ENCODE data around the gene REV3L. TPM values are rescaled to one million over a fixed set of nuclear protein-coding genes. Genes with fewer than 3 reads are reported as not detected.
A peak's percentile ranks its signal among the peaks of the same experiment; 100 is the strongest.

REV3L gene
- total RNA-seq, 3 donors from 2014 or later (not counting 1 experiment from before 2014, with no cell fraction given): 18.1 to 25.5 (median 22.7) TPM

- no peaks in the 10 kb centered on the region for H3K27me3 Mint-ChIP-seq (ENCODE audit: low read depth in 2 of 2)
- H3K4me1 ChIP-seq (ENCODE audit: control insufficient read depth, insufficient read depth, low read length): no peaks in the 10 kb centered on the region
- H3K9me3 ChIP-seq (ENCODE audit: control insufficient read depth, insufficient read depth, low read length): peaks cover 12% of the 10 kb centered on the region
- 100% methylated on average over 1 of the region's 1 CpG for WGBS (ENCODE audit: insufficient coverage)
- ATAC-seq (no peak), DNase-seq (no peak)
- H3K36me3 ChIP-seq (ENCODE audit: control insufficient read depth, insufficient read depth, low read length): peaks cover 58% of the 10 kb centered on the region
- H3K4me3 ChIP-seq (ENCODE audit: low read length): no peak overlapping the region
- peaks cover 5 to 7% of the 10 kb centered on the region in 2 donors for H3K9me3 Mint-ChIP-seq
- no peak for TF ChIP-seq CTCF (IDR thresholded peaks at IDR 0.05)
- H3K4me1 Mint-ChIP-seq: peaks cover 4 to 11% of the 10 kb centered on the region in 2 donors
- H3K27me3 ChIP-seq (ENCODE audit: control insufficient read depth, insufficient read depth, low read length): no peaks in the 10 kb centered on the region
- H3K27ac ChIP-seq (ENCODE audit: low read length): no peak overlapping the region
- H3K27ac Mint-ChIP-seq: no peak overlapping the region
- no peak overlapping the region for H3K4me3 Mint-ChIP-seq
- intact Hi-C loops (cut with micrococcal nuclease): no loop called here
- H3K36me3 Mint-ChIP-seq: peaks cover 63% of the 10 kb centered on the region
Measured at GRCh38 chr6:111277819-111278218, 205.2 kb downstream of the REV3L start.

- Mint-ChIP-seq H3K4me1 (peaks cover 4 to 6% of the 10 kb centered on the region in 2 donors), H3K4me3 (no peak overlapping the region), H3K9me3 (peaks cover 5 to 7% of the 10 kb centered on the region in 2 donors), H3K27ac (no peak overlapping the region), H3K27me3 (ENCODE audit: low read depth in 2 of 2) (no peaks in the 10 kb centered on the region), H3K36me3 (peaks cover 63% of the 10 kb centered on the region)
- H3K27me3 ChIP-seq (ENCODE audit: control insufficient read depth, insufficient read depth, low read length): no peaks in the 10 kb centered on the region
- no peak for DNase-seq
- no peak for TF ChIP-seq CTCF (IDR thresholded peaks at IDR 0.05)
- peaks cover 12% of the 10 kb centered on the region for H3K9me3 ChIP-seq (ENCODE audit: control insufficient read depth, insufficient read depth, low read length)
- no peak for ATAC-seq
- H3K27ac ChIP-seq (ENCODE audit: low read length): no peak overlapping the region
- peaks cover 58% of the 10 kb centered on the region for H3K36me3 ChIP-seq (ENCODE audit: control insufficient read depth, insufficient read depth, low read length)
- 85% methylated on average over 3 of the region's 3 CpGs for WGBS (ENCODE audit: insufficient coverage)
- H3K4me3 ChIP-seq (ENCODE audit: low read length): no peak overlapping the region
- H3K4me1 ChIP-seq (ENCODE audit: control insufficient read depth, insufficient read depth, low read length): no peaks in the 10 kb centered on the region
- intact Hi-C loops (cut with micrococcal nuclease): no loop called here
Measured at GRCh38 chr6:111276736-111277135, 206.3 kb downstream of the REV3L start.

GRCh38 chr6:111276335-111276734, 206.7 kb downstream of the REV3L start:
- Mint-ChIP-seq H3K27me3 (ENCODE audit: low read depth in 2 of 2) (no peaks in the 10 kb centered on the region), H3K27ac (no peak overlapping the region), H3K4me3 (no peak overlapping the region), H3K9me3 (peaks cover 5 to 7% of the 10 kb centered on the region in 2 donors), H3K36me3 (peaks cover 63% of the 10 kb centered on the region), H3K4me1 (peaks cover 4 to 5% of the 10 kb centered on the region in 2 donors)
- intact Hi-C loops (cut with micrococcal nuclease): no loop called here
- no peak overlapping the region for H3K4me3 ChIP-seq (ENCODE audit: low read length)
- DNase-seq (no peak), ATAC-seq (peak in 1 of 3 donors; percentile 67)
- no peaks in the 10 kb centered on the region for H3K27me3 ChIP-seq (ENCODE audit: control insufficient read depth, insufficient read depth, low read length)
- no peaks in the 10 kb centered on the region for H3K4me1 ChIP-seq (ENCODE audit: control insufficient read depth, insufficient read depth, low read length)
- TF ChIP-seq CTCF (IDR thresholded peaks at IDR 0.05): no peak
- H3K36me3 ChIP-seq (ENCODE audit: control insufficient read depth, insufficient read depth, low read length): peaks cover 58% of the 10 kb centered on the region
- no peak overlapping the region for H3K27ac ChIP-seq (ENCODE audit: low read length)
- WGBS (ENCODE audit: insufficient coverage): 98% methylated on average over 2 of the region's 2 CpGs
- peaks cover 12% of the 10 kb centered on the region for H3K9me3 ChIP-seq (ENCODE audit: control insufficient read depth, insufficient read depth, low read length)

- Mint-ChIP-seq H3K27me3 (ENCODE audit: low read depth in 2 of 2) (no peaks in the 10 kb centered on the region), H3K4me3 (no peak overlapping the region), H3K27ac (no peak overlapping the region), H3K9me3 (peaks cover 5 to 7% of the 10 kb centered on the region in 2 donors), H3K4me1 (no peaks in the 10 kb centered on the region), H3K36me3 (peaks cover 57% of the 10 kb centered on the region)
- Histone ChIP-seq H3K4me1 (ENCODE audit: control insufficient read depth, insufficient read depth, low read length) (no peaks in the 10 kb centered on the region), H3K27me3 (ENCODE audit: control insufficient read depth, insufficient read depth, low read length) (no peaks in the 10 kb centered on the region), H3K9me3 (ENCODE audit: control insufficient read depth, insufficient read depth, low read length) (peaks cover 12% of the 10 kb centered on the region), H3K27ac (ENCODE audit: low read length) (no peak overlapping the region), H3K4me3 (ENCODE audit: low read length) (no peak overlapping the region), H3K36me3 (ENCODE audit: control insufficient read depth, insufficient read depth, low read length) (peaks cover 53% of the 10 kb centered on the region)
- WGBS (ENCODE audit: insufficient coverage): 100% methylated on average over 2 of the region's 3 CpGs
- intact Hi-C loops (cut with micrococcal nuclease): no loop called here
- DNase-seq: no peak
- ATAC-seq: no peak
- no peak for TF ChIP-seq CTCF (IDR thresholded peaks at IDR 0.05)
Measured at GRCh38 chr6:111274593-111275217, 208.3 kb downstream of the REV3L start.

Data from natural killer cell (primary cell).